Measurements from ENCODE around the gene SRSF10. TPM values are rescaled to one million over a fixed set of nuclear protein-coding genes. Genes with fewer than 3 reads are reported as not detected.
A peak's percentile ranks its signal among the peaks of the same experiment; 100 is the strongest.
"Not testable (repeated sequence)": the region's sequence is repeated elsewhere in the genome, so short reads cannot be mapped to it uniquely, and the experiment has no call there.

The SRSF10 gene
- total RNA-seq, 4 donors from 2014 or later, result 86.3 to 224 (median 112) TPM

- no peak for DNase-seq
- Histone ChIP-seq H3K27me3 (no peaks in the 10 kb centered on the region), H3K27ac (peak overlapping the region in 2 of 4 donors; percentile 20 to 51), H3K4me1 (peaks cover 0 to 28% (median 7%) of the 10 kb centered on the region in 4 donors), H3K4me3 (no peak overlapping the region), H3K9me3 (no peaks in the 10 kb centered on the region), H3K36me3 (peaks cover 0 to 33% (median 0%) of the 10 kb centered on the region in 3 donors)
- no peak for TF ChIP-seq POLR2A (IDR thresholded peaks at IDR 0.05)
- TF ChIP-seq CTCF (IDR thresholded peaks at IDR 0.05), result no peak
Measured at GRCh38 chr1:23964235-23964668, 15.9 kb downstream of the SRSF10 start.

DNA sequence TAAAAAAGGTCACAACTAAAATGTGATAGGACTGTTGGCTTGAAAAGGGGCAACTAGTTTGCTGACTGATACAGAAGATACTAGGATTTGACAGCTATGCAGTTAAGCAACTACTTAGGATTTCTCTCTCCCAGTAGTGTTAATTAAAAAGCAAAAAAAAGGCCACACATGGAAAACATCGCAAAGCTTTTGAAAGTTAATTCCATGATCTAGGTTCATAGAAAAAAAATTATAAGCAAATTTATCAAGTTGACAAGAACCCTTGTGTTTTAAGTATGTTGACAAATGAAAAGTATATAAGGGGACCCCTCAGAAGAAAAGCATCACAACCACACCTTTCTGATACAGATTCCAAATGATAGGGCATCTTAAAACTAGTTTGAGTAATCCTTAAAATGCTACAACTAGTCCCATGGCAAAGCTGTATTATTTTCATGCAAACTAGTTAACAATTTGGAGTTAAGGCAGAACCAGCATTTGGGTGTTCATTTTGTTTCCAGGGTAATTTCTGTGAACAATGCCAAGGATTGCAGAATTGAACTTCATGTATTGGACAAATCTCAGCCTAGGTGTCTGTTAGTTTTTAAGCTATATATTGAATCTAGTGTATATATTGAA is 16.4 kb downstream of the SRSF10 start:
- TF ChIP-seq POLR2A (IDR thresholded peaks at IDR 0.05) (no peak), CTCF (IDR thresholded peaks at IDR 0.05) (no peak)
- peak overlapping the region in 2 of 4 donors; percentile 20 to 44 for H3K27ac ChIP-seq
- H3K4me3 ChIP-seq, result no peak overlapping the region
- H3K27me3 ChIP-seq, result no peaks in the 10 kb centered on the region
- H3K36me3 ChIP-seq, result peaks cover 0 to 28% (median 0%) of the 10 kb centered on the region in 3 donors
- no peak for DNase-seq
- H3K9me3 ChIP-seq, result no peaks in the 10 kb centered on the region
- H3K4me1 ChIP-seq, result peaks cover 0 to 28% (median 7%) of the 10 kb centered on the region in 4 donors

- H3K27me3 ChIP-seq, result no peaks in the 10 kb centered on the region
- DNase-seq, result no peak
- H3K4me1 ChIP-seq, result peaks cover 0 to 34% (median 15%) of the 10 kb centered on the region in 4 donors
- H3K4me3 ChIP-seq, result peak overlapping the region; percentile 68 to 95 (median 78)
- TF ChIP-seq CTCF (IDR thresholded peaks at IDR 0.05) (no peak), POLR2A (IDR thresholded peaks at IDR 0.05) (no peak)
- H3K27ac ChIP-seq, result peak overlapping the region; percentile 96 to 100 (median 99)
- H3K36me3 ChIP-seq, result peaks cover 0 to 13% (median 0%) of the 10 kb centered on the region in 3 donors
- H3K9me3 ChIP-seq, result no peaks in the 10 kb centered on the region
Measured at GRCh38 chr1:23960291-23961020, 19.7 kb downstream of the SRSF10 start.

GRCh38 chr1:23959461-23960290 is 20.5 kb downstream of the SRSF10 start, which contains the start of gene PNRC2:
PNRC2 (plus strand) TSS chr1:23959828; CDS start chr1:23961458, 1,630 bp downstream.
- Histone ChIP-seq H3K27ac (peak within 1 kb of the TSS; percentile 96 to 100 (median 99)), H3K36me3 (peaks cover 0 to 13% (median 0%) of the 10 kb centered on the region in 3 donors), H3K9me3 (no peaks in the 10 kb centered on the region), H3K4me3 (peak within 1 kb of the TSS; percentile 68 to 95 (median 78)), H3K4me1 (peaks cover 0 to 30% (median 13%) of the 10 kb centered on the region in 4 donors), H3K27me3 (no peaks in the 10 kb centered on the region)
- TF ChIP-seq CTCF (IDR thresholded peaks at IDR 0.05), result no peak
- peak; percentile 87 to 92 for TF ChIP-seq POLR2A (IDR thresholded peaks at IDR 0.05)
- peak; percentile 97 to 99 (median 98) for DNase-seq

DNA sequence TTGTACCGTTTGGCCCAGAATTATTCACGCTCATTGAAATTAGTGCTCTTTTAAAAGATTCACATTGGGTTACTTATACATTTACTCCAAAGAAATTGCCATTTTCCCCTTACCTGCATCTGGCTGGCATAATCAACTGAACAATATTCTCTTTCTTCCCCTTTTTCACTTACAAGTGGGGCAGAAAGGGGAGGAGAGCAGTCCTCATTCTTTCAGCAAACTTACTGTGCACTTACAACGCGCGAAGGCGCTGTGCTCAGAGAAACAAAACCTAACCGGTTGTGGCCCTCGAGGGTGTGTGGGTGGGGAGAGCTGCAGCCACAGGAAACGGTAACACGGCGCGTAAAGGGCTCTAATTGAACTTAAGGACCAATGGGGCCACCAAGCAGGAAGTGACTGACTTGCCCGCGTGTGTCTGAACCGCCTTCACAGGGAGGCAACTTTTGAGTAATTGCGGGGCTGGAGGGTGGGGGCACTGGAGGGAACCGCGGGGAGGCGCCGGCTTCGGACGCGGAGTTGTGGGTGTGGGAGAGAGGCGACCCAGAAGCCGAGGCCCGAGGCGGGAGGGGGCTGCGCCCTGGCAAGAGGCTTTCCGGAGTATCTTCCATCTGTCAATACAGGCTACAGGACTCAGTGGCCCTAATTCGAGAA is 21.2 kb downstream of the SRSF10 start:
- H3K27me3 ChIP-seq, result no peaks in the 10 kb centered on the region
- H3K36me3 ChIP-seq, result peaks cover 0 to 10% (median 0%) of the 10 kb centered on the region in 3 donors
- H3K27ac ChIP-seq, result peak overlapping the region; percentile 96 to 100 (median 99)
- peaks cover 0 to 23% (median 9%) of the 10 kb centered on the region in 4 donors for H3K4me1 ChIP-seq
- H3K4me3 ChIP-seq, result peak overlapping the region; percentile 68 to 95 (median 78)
- TF ChIP-seq CTCF (IDR thresholded peaks at IDR 0.05), result peak; percentile 7 to 63 (median 31)
- TF ChIP-seq POLR2A (IDR thresholded peaks at IDR 0.05), result peak; percentile 34 to 62
- no peaks in the 10 kb centered on the region for H3K9me3 ChIP-seq
- DNase-seq, result peak; percentile 86 to 97 (median 94)

DNA sequence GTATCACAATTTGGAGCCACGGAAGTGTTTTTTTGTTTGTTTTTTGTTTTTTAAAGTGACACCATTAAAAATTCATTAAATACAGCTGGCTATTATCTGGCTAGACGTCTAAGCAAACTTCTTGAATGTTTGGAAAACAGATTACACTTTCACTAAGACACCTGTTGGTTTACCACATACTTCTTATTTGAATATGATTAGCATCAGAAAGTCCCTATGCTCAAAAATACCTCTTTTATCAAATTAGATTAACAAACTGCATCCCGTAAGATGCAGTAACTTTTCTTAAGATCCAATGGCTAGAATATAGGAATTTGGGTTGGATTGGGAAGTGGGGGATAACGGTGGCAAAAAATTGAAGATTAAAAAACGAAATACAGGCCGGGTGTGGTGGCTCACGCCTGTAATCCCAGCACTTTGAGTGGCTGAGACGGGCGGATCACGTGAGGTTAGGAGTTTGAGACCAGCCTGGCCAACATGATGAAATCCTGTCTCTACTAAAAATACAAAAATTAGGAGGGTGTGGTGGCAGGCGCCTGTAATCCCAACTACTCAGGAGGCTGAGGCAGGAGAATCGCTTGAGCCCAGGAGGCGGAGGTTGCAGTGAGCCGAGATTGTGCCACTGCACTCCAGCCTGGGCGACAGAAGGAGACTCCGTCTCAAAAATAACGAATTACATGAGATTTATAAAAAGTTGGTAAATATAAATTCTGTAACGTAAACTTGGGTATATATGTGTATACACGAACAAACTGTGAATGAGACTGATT is 21.9 kb downstream of the SRSF10 start:
- H3K36me3 ChIP-seq, H3K27me3 ChIP-seq, H3K9me3 ChIP-seq, DNase-seq: not testable (repeated sequence)
- Histone ChIP-seq H3K27ac (peak overlapping the region; percentile 96 to 100 (median 99)), H3K4me3 (peak overlapping the region; percentile 68 to 95 (median 78)), H3K4me1 (peaks cover 0 to 16% (median 7%) of the 10 kb centered on the region in 4 donors)
